ENCODE measurements around the gene JARID2. TPM values are rescaled to one million over a fixed set of nuclear protein-coding genes. Genes with fewer than 3 reads are reported as not detected.

JARID2 gene
- total and polyA plus RNA-seq, 9 of the 15 experiments (the other 6 are each of a cell fraction or from before 2014, with no cell fraction given) = 5.0 to 29.0 (median 15.6) TPM

- TF ChIP-seq PRDM10 (IDR thresholded peaks at IDR 0.05; ENCODE audit: partially characterized antibody) (no peak), THRB (CRISPR knock-in tag; conservative IDR thresholded peaks at IDR 0.05) (no peak), AFF1 (IDR thresholded peaks at IDR 0.05; ENCODE audit: low read depth in 1 of 2, partially characterized antibody in 2 of 2) (peak in 1 of 2 experiments; percentile 37), ELF1 (tag; IDR thresholded peaks at IDR 0.05) (no peak), STAT5B (CRISPR knock-in tag; IDR thresholded peaks at IDR 0.05) (no peak), ETV1 (tag; conservative IDR thresholded peaks at IDR 0.05; ENCODE audit: low read depth) (peak; percentile 36; the same call in 1 of the 2 replicates), CREM (IDR thresholded peaks at IDR 0.05; ENCODE audit: low read depth) (peak; percentile 97), NCOA1 (IDR thresholded peaks at IDR 0.05; ENCODE audit: low read depth) (no peak), CBX3 (IDR thresholded peaks at IDR 0.05; ENCODE audit: borderline replicate concordance in 1 of 2, low read length in 2 of 2) (peak in 1 of 2 experiments; percentile 21; a peak in 1 of 3 replicates), HNRNPL (IDR thresholded peaks at IDR 0.05; ENCODE audit: low read depth, low read length) (no peak), RFX7 (CRISPR knock-in tag; IDR thresholded peaks at IDR 0.05) (no peak), RCOR1 (IDR thresholded peaks at IDR 0.05; ENCODE audit: borderline replicate concordance in 1 of 2, low read depth in 2 of 2, low read length in 2 of 2) (peak in 1 of 2 experiments; percentile 62; a peak in 2 of 4 replicates), CEBPG (CRISPR knock-in tag; IDR thresholded peaks at IDR 0.05) (peak; percentile 36; the same call in 1 of the 2 replicates), CEBPG (tag; conservative IDR thresholded peaks at IDR 0.05 in 1 of 2, IDR thresholded peaks at IDR 0.05 in 1 of 2) (no peak), CC2D1A (IDR thresholded peaks at IDR 0.05) (peak; percentile 31; the same call in 1 of the 2 replicates), HNRNPLL (IDR thresholded peaks at IDR 0.05; ENCODE audit: low read depth, low read length, poor library complexity, severe bottlenecking) (peak; percentile 54), RBBP5 (IDR thresholded peaks at IDR 0.05; ENCODE audit: borderline replicate concordance, insufficient read depth, low read length, poor library complexity, severe bottlenecking) (peak; percentile 66)
Measured at GRCh38 chr6:15400572-15401004, 154.7 kb downstream of the JARID2 start (continued).

All from K562 (cell line).